GM23338 (cell line): ENCODE results near the gene AIRE.

Source experiments
- CREB1 ChIP-seq: fragments of 250-450 bp; sonication (Bioruptor Pico); IDR thresholded peaks from 2 replicates; pipeline ENCODE4 v1.5.0; 2020; ENCODE audit warnings: low read depth, mild to moderate bottlenecking, moderate library complexity
- ETS1 ChIP-seq: IDR thresholded peaks from 2 replicates; pipeline ENCODE4 v1.6.1; 2016; ENCODE audit warnings: antibody characterized with exemption
- EZH2 ChIP-seq: fragments of 200-600 bp; sonication (generic); IDR thresholded peaks from one replicate; pipeline ENCODE4 v1.8.0; 2017; ENCODE audit warnings: antibody characterized with exemption, mild to moderate bottlenecking, low read depth; ENCODE audit not compliant: unreplicated experiment
- EZH2phosphoT487 ChIP-seq: fragments of 200-600 bp; sonication (generic); IDR thresholded peaks from one replicate; pipeline ENCODE4 v1.8.1; 2018; ENCODE audit warnings: antibody characterized with exemption; ENCODE audit not compliant: unreplicated experiment
- JUNB ChIP-seq: IDR thresholded peaks from one replicate; pipeline ENCODE4 v1.6.1; 2016; ENCODE audit warnings: antibody characterized with exemption; ENCODE audit not compliant: unreplicated experiment
- POLR2AphosphoS5 ChIP-seq: IDR thresholded peaks from 2 replicates; pipeline ENCODE4 v1.6.1; 2016; ENCODE audit warnings: antibody characterized with exemption, low read depth
- REST ChIP-seq: IDR thresholded peaks from one replicate; pipeline ENCODE4 v1.6.1; 2018; ENCODE audit warnings: antibody characterized with exemption; ENCODE audit not compliant: unreplicated experiment
- STAT1 ChIP-seq: IDR thresholded peaks from one replicate; pipeline ENCODE4 v1.6.1; 2016; ENCODE audit warnings: antibody characterized with exemption; ENCODE audit not compliant: unreplicated experiment
- ZNF114 ChIP-seq: fragments of 250-450 bp; sonication (Bioruptor Pico); IDR thresholded peaks from 2 replicates; pipeline ENCODE4 v1.5.0; 2020; ENCODE audit warnings: mild to moderate bottlenecking, moderate library complexity
- ZNF331 ChIP-seq: fragments of 250-450 bp; sonication (Bioruptor Pico); IDR thresholded peaks from 2 replicates; pipeline ENCODE4 v1.5.0; 2020; ENCODE audit warnings: low read depth, mild to moderate bottlenecking, moderate library complexity
- ZNF462 ChIP-seq: fragments of 250-450 bp; sonication (Bioruptor Pico); IDR thresholded peaks from 2 replicates; pipeline ENCODE4 v1.5.0; 2020; ENCODE audit warnings: mild to moderate bottlenecking, moderate library complexity
- TF ChIP-seq, protein P1 (sequence below), 2 experiments: fragments of 200-600 bp in 1 of 2; sonication (generic) in 1 of 2; conservative IDR thresholded peaks; 2 replicates each; pipeline versions ENCODE4 v1.5.1 to v1.6.1; 2016 to 2017; ENCODE audit warnings: antibody characterized with exemption in 2 of 2, low read depth in 2 of 2, mild to moderate bottlenecking in 2 of 2, moderate library complexity in 1 of 2

- TF ChIP-seq POLR2AphosphoS5 (no peak), ZNF331 (CRISPR knock-in tag) (no peak), EZH2phosphoT487 (no peak), STAT1 (no peak), JUNB (no peak), ZNF114 (CRISPR knock-in tag) (no peak), EZH2 (no peak), REST (no peak), ETS1 (no peak), CREB1 (no peak), ZNF462 (no peak)
- TF ChIP-seq, protein P1, sequence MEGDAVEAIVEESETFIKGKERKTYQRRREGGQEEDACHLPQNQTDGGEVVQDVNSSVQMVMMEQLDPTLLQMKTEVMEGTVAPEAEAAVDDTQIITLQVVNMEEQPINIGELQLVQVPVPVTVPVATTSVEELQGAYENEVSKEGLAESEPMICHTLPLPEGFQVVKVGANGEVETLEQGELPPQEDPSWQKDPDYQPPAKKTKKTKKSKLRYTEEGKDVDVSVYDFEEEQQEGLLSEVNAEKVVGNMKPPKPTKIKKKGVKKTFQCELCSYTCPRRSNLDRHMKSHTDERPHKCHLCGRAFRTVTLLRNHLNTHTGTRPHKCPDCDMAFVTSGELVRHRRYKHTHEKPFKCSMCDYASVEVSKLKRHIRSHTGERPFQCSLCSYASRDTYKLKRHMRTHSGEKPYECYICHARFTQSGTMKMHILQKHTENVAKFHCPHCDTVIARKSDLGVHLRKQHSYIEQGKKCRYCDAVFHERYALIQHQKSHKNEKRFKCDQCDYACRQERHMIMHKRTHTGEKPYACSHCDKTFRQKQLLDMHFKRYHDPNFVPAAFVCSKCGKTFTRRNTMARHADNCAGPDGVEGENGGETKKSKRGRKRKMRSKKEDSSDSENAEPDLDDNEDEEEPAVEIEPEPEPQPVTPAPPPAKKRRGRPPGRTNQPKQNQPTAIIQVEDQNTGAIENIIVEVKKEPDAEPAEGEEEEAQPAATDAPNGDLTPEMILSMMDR (conservative IDR thresholded peaks at IDR 0.05; ENCODE audit: low read depth in 2 of 2) = no peak
Measured at GRCh38 chr21:44327603-44327974, 41.9 kb downstream of the AIRE start.
